Measurements from ENCODE around the gene B3GNT9. TPM values are rescaled to one million over a fixed set of nuclear protein-coding genes. Genes with fewer than 3 reads are reported as not detected.

Gene B3GNT9
- total RNA-seq, 1 donor from 2014 or later, result 1.0 TPM

DNA sequence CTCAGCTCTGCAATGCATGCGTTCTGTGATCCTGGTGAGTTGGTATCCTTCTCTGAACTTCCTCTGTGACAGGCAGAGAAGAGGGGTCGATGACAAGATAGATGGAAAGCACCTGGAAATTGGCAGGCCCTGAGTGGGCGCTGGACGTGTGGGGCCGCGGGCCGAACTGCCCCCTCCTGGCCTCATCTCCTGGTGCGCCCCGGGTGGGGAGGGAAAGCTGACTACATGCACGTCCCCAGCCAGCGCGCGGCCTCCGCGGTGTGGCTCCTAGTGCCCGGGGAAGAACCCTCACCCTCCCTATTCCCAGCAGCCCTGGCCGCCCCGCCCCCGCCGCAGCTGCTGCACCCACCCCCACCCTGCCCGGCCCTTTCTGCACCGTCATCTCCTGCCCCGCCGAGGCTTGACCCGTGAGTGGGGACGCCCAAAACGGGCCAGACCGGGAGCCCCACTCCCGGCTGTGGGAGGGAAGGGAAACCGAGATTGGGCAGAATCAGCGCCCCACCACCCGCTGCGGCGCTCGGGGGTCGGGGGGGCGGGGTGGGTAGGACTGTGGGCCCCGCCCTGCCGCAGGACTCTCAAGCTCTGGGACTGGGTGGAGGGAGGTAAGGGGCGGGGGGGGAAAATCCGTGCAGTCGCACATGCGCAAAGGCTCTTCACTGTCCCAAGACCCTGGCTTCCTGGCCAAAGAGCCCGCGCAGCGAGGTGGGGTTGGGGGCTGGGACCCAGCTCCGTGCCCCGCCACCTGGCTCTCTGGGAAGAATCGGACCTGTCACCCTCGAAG lies 19.6 kb upstream of the B3GNT9 start, which contains the start of gene NOL3:
Gene NOL3 (plus strand): TSS at position 371 of the 781 bp plus-strand sequence.
- Mint-ChIP-seq H3K4me1 (ENCODE audit: low read depth, unreplicated experiment) (peaks cover 9% of the 10 kb centered on the region), H3K36me3 (ENCODE audit: unreplicated experiment) (peaks cover 5% of the 10 kb centered on the region), H3K27me3 (ENCODE audit: unreplicated experiment) (peaks cover 30% of the 10 kb centered on the region), H3K4me3 (ENCODE audit: unreplicated experiment) (peak within 1 kb of the TSS; percentile 88), H3K27ac (ENCODE audit: unreplicated experiment) (peak within 1 kb of the TSS; percentile 59), H3K9me3 (ENCODE audit: unreplicated experiment) (peaks cover 7% of the 10 kb centered on the region)
- peak; percentile 70 for DNase-seq
- TF ChIP-seq, protein P1, sequence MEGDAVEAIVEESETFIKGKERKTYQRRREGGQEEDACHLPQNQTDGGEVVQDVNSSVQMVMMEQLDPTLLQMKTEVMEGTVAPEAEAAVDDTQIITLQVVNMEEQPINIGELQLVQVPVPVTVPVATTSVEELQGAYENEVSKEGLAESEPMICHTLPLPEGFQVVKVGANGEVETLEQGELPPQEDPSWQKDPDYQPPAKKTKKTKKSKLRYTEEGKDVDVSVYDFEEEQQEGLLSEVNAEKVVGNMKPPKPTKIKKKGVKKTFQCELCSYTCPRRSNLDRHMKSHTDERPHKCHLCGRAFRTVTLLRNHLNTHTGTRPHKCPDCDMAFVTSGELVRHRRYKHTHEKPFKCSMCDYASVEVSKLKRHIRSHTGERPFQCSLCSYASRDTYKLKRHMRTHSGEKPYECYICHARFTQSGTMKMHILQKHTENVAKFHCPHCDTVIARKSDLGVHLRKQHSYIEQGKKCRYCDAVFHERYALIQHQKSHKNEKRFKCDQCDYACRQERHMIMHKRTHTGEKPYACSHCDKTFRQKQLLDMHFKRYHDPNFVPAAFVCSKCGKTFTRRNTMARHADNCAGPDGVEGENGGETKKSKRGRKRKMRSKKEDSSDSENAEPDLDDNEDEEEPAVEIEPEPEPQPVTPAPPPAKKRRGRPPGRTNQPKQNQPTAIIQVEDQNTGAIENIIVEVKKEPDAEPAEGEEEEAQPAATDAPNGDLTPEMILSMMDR (IDR thresholded peaks at IDR 0.05; ENCODE audit: partially characterized antibody, unreplicated experiment), result no peak

DNA sequence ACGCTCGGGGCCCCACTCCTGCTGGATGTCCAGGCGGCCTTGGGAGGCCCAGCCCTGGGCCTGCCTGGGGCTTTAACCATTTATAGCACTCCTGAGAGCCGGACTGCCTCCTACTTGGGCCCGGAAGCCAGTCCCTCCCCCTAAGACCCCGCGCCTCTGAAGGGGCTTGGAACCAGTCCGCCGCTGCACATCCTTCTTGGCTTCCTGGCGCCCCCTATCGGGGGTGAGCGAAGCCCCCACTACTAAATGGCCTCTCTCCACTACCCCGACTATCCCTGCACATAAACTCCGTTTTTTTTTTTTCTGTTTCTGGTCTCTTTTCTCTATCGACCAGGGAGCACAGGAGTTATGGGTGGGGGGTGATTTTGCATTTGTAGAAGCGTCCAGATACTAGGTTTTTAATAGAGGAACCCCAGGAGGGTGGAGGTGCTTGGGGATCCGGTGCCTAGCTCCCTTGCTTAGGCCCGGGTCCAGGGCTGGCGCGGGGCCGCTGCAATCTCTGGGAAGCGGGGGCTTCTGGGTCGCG lies 18.9 kb upstream of the B3GNT9 start:
- peaks cover 9% of the 10 kb centered on the region for H3K4me1 Mint-ChIP-seq (ENCODE audit: low read depth, unreplicated experiment)
- H3K36me3 Mint-ChIP-seq (ENCODE audit: unreplicated experiment), result peaks cover 5% of the 10 kb centered on the region
- H3K9me3 Mint-ChIP-seq (ENCODE audit: unreplicated experiment), result peaks cover 7% of the 10 kb centered on the region
- peak overlapping the region; percentile 88 for H3K4me3 Mint-ChIP-seq (ENCODE audit: unreplicated experiment)
- H3K27me3 Mint-ChIP-seq (ENCODE audit: unreplicated experiment), result peaks cover 32% of the 10 kb centered on the region
- TF ChIP-seq, protein P1 (IDR thresholded peaks at IDR 0.05; ENCODE audit: partially characterized antibody, unreplicated experiment), result peak; percentile 90
- peak overlapping the region; percentile 59 for H3K27ac Mint-ChIP-seq (ENCODE audit: unreplicated experiment)
- peak; percentile 87 for DNase-seq

DNA sequence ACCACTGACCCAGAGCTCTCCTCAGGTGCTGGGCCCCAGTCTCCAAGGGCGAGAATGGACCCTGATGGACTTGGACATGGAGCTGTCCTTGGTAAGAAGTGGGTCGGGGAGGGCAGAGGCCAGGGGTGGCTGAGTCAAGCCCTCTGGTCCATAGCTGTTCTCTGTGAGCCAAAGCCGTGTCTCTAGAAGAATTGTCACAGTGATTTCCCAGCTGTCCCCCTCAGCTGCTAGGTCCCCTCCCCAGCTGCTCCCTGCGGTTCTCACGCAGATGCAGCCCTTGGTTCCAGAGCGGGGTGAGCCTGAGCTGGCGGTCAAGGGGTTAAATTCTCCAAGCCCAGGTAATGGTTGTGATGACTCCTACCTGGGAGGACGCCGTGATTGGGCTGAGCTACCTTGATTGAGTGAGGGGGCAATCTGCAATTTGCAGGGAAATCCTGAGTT lies 18.2 kb upstream of the B3GNT9 start:
- TF ChIP-seq, protein P1 (IDR thresholded peaks at IDR 0.05; ENCODE audit: partially characterized antibody, unreplicated experiment), result no peak
- H3K4me3 Mint-ChIP-seq (ENCODE audit: unreplicated experiment), result peak overlapping the region; percentile 61
- H3K27me3 Mint-ChIP-seq (ENCODE audit: unreplicated experiment), result peaks cover 34% of the 10 kb centered on the region
- DNase-seq, result peak; percentile 22
- H3K36me3 Mint-ChIP-seq (ENCODE audit: unreplicated experiment), result peaks cover 5% of the 10 kb centered on the region
- H3K27ac Mint-ChIP-seq (ENCODE audit: unreplicated experiment), result no peak overlapping the region
- peaks cover 9% of the 10 kb centered on the region for H3K4me1 Mint-ChIP-seq (ENCODE audit: low read depth, unreplicated experiment)
- H3K9me3 Mint-ChIP-seq (ENCODE audit: unreplicated experiment), result peaks cover 7% of the 10 kb centered on the region

DNA sequence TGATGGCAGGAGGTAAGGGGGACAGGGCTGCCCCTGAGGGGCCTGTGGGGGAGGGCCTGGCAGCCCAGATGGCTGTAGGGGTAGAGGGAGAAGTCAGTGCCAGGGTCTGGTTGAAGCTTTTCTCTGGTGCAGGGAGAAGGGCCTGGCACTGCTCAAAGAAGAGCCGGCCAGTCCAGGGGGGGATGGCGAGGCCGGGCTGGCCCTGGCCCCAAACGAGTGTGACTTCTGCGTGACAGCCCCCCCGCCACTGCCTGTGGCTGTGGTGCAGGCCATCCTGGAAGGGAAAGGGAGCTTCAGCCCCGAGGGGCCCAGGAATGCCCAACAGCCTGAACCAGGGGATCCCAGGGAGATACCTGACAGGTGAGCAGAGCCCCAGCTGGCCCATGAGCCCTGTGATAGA lies 16.8 kb upstream of the B3GNT9 start:
- Mint-ChIP-seq H3K36me3 (ENCODE audit: unreplicated experiment) (peaks cover 5% of the 10 kb centered on the region), H3K4me3 (ENCODE audit: unreplicated experiment) (no peak overlapping the region), H3K4me1 (ENCODE audit: low read depth, unreplicated experiment) (peaks cover 6% of the 10 kb centered on the region), H3K27me3 (ENCODE audit: unreplicated experiment) (peaks cover 24% of the 10 kb centered on the region), H3K9me3 (ENCODE audit: unreplicated experiment) (peaks cover 5% of the 10 kb centered on the region), H3K27ac (ENCODE audit: unreplicated experiment) (no peak overlapping the region)
- DNase-seq, result no peak
- TF ChIP-seq, protein P1 (IDR thresholded peaks at IDR 0.05; ENCODE audit: partially characterized antibody, unreplicated experiment), result no peak
